OCI-LY7 (cell line): ENCODE measurements around the gene PRDM1. TPM values are rescaled to one million over a fixed set of nuclear protein-coding genes. Genes with fewer than 3 reads are reported as not detected.
A peak's percentile ranks its signal among the peaks of the same experiment; 100 is the strongest.

ENCODE experiments used
- BruUV-seq: library from RNA; stranded (reverse); fragments of 400-500 nt; replicated peaks from 2 replicates; lab custom pipeline; 2021; lab: Mats Ljungman, UMichigan
- CTCF ChIA-PET: fragments of 300-600 bp; sonication (Branson Sonifier 250); formaldehyde crosslinking; loops from one replicate; lab custom pipeline; 2022; ENCODE audit warnings: antibody characterized with exemption; ENCODE audit not compliant: unreplicated experiment; lab: Charles Lee
- POLR2A ChIA-PET: fragments of 300-600 bp; sonication (Branson Sonifier 250); formaldehyde crosslinking; loops from one replicate; lab custom pipeline; 2022; ENCODE audit warnings: antibody characterized with exemption; lab: Charles Lee
- DNase-seq: peaks from one replicate; pipeline ENCODE4 v3.0.0-alpha.2; 2015; ENCODE audit warnings: low spot score
- H2AFZ ChIP-seq: fragments of 200-600 bp; sonication (generic), shearing (Covaris generic); 2 replicates; pipeline ENCODE4 v1.6.1; 2014; ENCODE audit warnings: mild to moderate bottlenecking, antibody characterized with exemption, low read length, moderate library complexity
- H3K27ac ChIP-seq: fragments of 200-600 bp; sonication (generic); 2 replicates; pipeline ENCODE4 v1.5.1; 2014; ENCODE audit warnings: mixed run types, low read depth, mild to moderate bottlenecking, moderate library complexity, low read length, inconsistent platforms; ENCODE audit not compliant: poor library complexity, severe bottlenecking
- H3K36me3 ChIP-seq: fragments of 200-600 bp; sonication (generic); 2 replicates; pipeline ENCODE4 v1.6.1; 2014; ENCODE audit warnings: mild to moderate bottlenecking, antibody characterized with exemption, low read length, moderate library complexity, mixed read lengths; ENCODE audit not compliant: insufficient read depth
- H3K4me1 ChIP-seq: fragments of 200-600 bp; sonication (generic); 2 replicates; pipeline ENCODE4 v1.5.1; 2014; ENCODE audit warnings: mild to moderate bottlenecking, low read length; ENCODE audit not compliant: insufficient read depth, poor library complexity, severe bottlenecking
- H3K4me2 ChIP-seq: fragments of 200-600 bp; sonication (generic); 2 replicates; pipeline ENCODE4 v1.6.1; 2014; ENCODE audit warnings: mild to moderate bottlenecking, low read length
- H3K4me3 ChIP-seq: fragments of 200-600 bp; sonication (generic); 2 replicates; pipeline ENCODE4 v1.5.1; 2014; ENCODE audit warnings: mild to moderate bottlenecking, low read depth, low read length; ENCODE audit not compliant: poor library complexity, severe bottlenecking
- H3K79me2 ChIP-seq: fragments of 200-600 bp; sonication (generic); 2 replicates; pipeline ENCODE4 v1.6.1; 2016; ENCODE audit warnings: low read depth, mild to moderate bottlenecking, low read length, moderate library complexity, mixed read lengths; ENCODE audit not compliant: insufficient read depth
- H3K9me2 ChIP-seq: fragments of 200-600 bp; sonication (generic); 2 replicates; pipeline ENCODE4 v1.6.1; 2016; ENCODE audit warnings: mild to moderate bottlenecking, low read length, mixed read lengths; ENCODE audit not compliant: insufficient read depth
- H3K9me3 ChIP-seq: fragments of 200-600 bp; sonication (generic); 2 replicates; pipeline ENCODE4 v1.6.1; 2014; ENCODE audit warnings: mild to moderate bottlenecking, mixed run types, low read length, mixed read lengths
- H4K20me1 ChIP-seq: fragments of 200-600 bp; sonication (generic); 2 replicates; pipeline ENCODE4 v1.6.1; 2014; ENCODE audit warnings: mild to moderate bottlenecking, antibody characterized with exemption, low read length, moderate library complexity, mixed read lengths; ENCODE audit not compliant: insufficient read depth
- CTCF ChIP-seq: fragments of 200-600 bp; sonication (generic); conservative IDR thresholded peaks from 2 replicates; pipeline ENCODE4 v1.5.1; 2014; ENCODE audit warnings: mild to moderate bottlenecking, antibody characterized with exemption, low read length, moderate library complexity, mixed read lengths
- EZH2phosphoT487 ChIP-seq: fragments of 200-600 bp; sonication (generic); IDR thresholded peaks from 2 replicates; pipeline ENCODE4 v1.6.1; 2018; ENCODE audit warnings: low read depth, borderline replicate concordance, mild to moderate bottlenecking, mixed run types, antibody characterized with exemption, low read length, moderate library complexity, mixed read lengths
- intact Hi-C: fragments of 100-400 bp; cut with micrococcal nuclease; formaldehyde crosslinking; loops from one replicate; pipeline ENCODE4 v1.10.0; 2022; ENCODE audit not compliant: unreplicated experiment
- total RNA-seq, 2 experiments: library from RNA; depleted of rRNA in 1 of 2; stranded (reverse); fragments of >200 nt in 1 of 2; shearing (Covaris generic) in 1 of 2; gene quantifications; 2 replicates each; pipeline ENCODE4 v1.2.3, GENCODE V29; 2014 to 2022

Gene PRDM1
- total RNA-seq, 2 experiments from 2014 or later = 1.5 to 3.3 TPM

- peak; percentile 1; the same call in 1 of the 2 replicates for TF ChIP-seq CTCF
- no peak for TF ChIP-seq EZH2phosphoT487
- Histone ChIP-seq H4K20me1 (no peaks in the 10 kb centered on the region), H3K4me2 (peak overlapping the region; percentile 82), H3K27ac (peak overlapping the region; percentile 87), H3K4me3 (peak overlapping the region; percentile 63), H3K36me3 (no peaks in the 10 kb centered on the region), H3K4me1 (peaks cover 64% of the 10 kb centered on the region), H3K9me3 (no peaks in the 10 kb centered on the region), H3K79me2 (peaks cover 7% of the 10 kb centered on the region; the same call in 1 of the 2 replicates), H3K9me2 (no peaks in the 10 kb centered on the region), H2AFZ (peak overlapping the region; percentile 91)
- intact Hi-C loops = loop anchor here (1.0 to 5.0 kb wide), 9 partner anchors 93 to 654 kb away; no protein-coding TSS in a partner anchor
- DNase-seq = no peak
- BruUV-seq = no TSS peak
- ChIA-PET CTCF (interaction anchor here (0.9 kb wide), 1 partner anchor 75 kb away, joined by 3 read pairs; no protein-coding TSS in a partner anchor), POLR2A (interaction anchor here (0.6 to 2.5 kb wide), 14 partner anchors 9 to 1469 kb away, joined by 3 to 10 read pairs (median 3); no protein-coding TSS in a partner anchor)
Observed at GRCh38 chr6:106084989-106085691, 996 bp upstream of the PRDM1 start.

DNA sequence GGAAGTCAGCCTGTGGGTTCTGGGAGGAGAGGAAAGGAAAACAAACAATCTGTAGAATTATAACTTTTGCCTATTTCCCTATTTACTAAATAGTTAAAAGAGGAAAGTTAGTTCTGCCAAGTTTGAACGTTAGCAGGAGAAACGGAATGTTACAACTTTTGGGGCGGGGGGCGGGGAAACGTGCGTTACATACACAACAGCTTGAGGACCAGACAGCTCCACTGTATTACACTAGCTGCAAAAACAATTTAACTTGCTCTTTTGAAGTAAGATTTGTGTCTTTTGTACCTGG, 498 bp upstream of the PRDM1 start:
- Histone ChIP-seq H3K4me2 (peak overlapping the region; percentile 82), H3K36me3 (no peaks in the 10 kb centered on the region), H2AFZ (peak overlapping the region; percentile 91), H3K9me3 (no peaks in the 10 kb centered on the region), H3K27ac (peak overlapping the region; percentile 87), H3K9me2 (no peaks in the 10 kb centered on the region), H3K4me3 (peak overlapping the region; percentile 63), H3K4me1 (peaks cover 68% of the 10 kb centered on the region), H3K79me2 (peaks cover 7% of the 10 kb centered on the region; the same call in 1 of the 2 replicates), H4K20me1 (no peaks in the 10 kb centered on the region)
- CTCF ChIA-PET = interaction anchor here (0.9 to 1.0 kb wide), 2 partner anchors 76 to 216 kb away, joined by 3 read pairs; no protein-coding TSS in a partner anchor
- POLR2A ChIA-PET = interaction anchor here (0.6 to 2.5 kb wide), 15 partner anchors 9 to 1803 kb away, joined by 3 to 10 read pairs (median 3); no protein-coding TSS in a partner anchor
- no TSS peak for BruUV-seq
- DNase-seq = no peak
- no peak for TF ChIP-seq EZH2phosphoT487
- TF ChIP-seq CTCF = no peak
- intact Hi-C loops = loop anchor here (2.0 to 5.0 kb wide), 2 partner anchors 203 to 655 kb away; no protein-coding TSS in a partner anchor
